Endothelial cell of umbilical vein (primary cell): ENCODE data around the gene TTLL5. TPM values are rescaled to one million over a fixed set of nuclear protein-coding genes. Genes with fewer than 3 reads are reported as not detected.

Experiments
- BruUV-seq: library from RNA; stranded (reverse); fragments of 400-500 nt; replicated peaks from 2 replicates; lab custom pipeline; 2021; lab: Mats Ljungman, UMichigan
- CTCF ChIA-PET: fragments of 300-600, 350-600 bp; sonication (Branson Sonifier 250); formaldehyde crosslinking; loops from one replicate; lab custom pipeline; 2021; ENCODE audit warnings: antibody characterized with exemption, inconsistent platforms; lab: Charles Lee
- POLR2A ChIA-PET: fragments of 300-600, 350-600 bp; sonication (Branson Sonifier 250); formaldehyde crosslinking; loops from one replicate; lab custom pipeline; 2021; ENCODE audit warnings: antibody characterized with exemption, inconsistent platforms; lab: Charles Lee
- DNase-seq: peaks from one replicate; pipeline ENCODE4 v3.0.0-alpha.2; 2011; ENCODE audit warnings: low read depth, low spot score
- FAIRE-seq: peaks from 2 replicates; lab custom pipeline; 2011; peaks lifted over from hg19 to GRCh38; lab: Jason Lieb, UNC
- H2AFZ ChIP-seq: 2 replicates; pipeline ENCODE4 v1.6.0; 2012; ENCODE audit warnings: low read depth, low read length, control low read depth, inconsistent platforms
- H3K27ac ChIP-seq: 2 replicates; pipeline ENCODE4 v1.5.1; 2011; ENCODE audit warnings: low read depth, mild to moderate bottlenecking, control low read depth, low read length, moderate library complexity; ENCODE audit not compliant: insufficient read depth
- H3K27me3 ChIP-seq, 2 experiments: 2 replicates each; pipeline versions ENCODE4 v1.6.0 to v1.6.1; 2011; ENCODE audit warnings: low read length in 2 of 2, mixed read lengths in 1 of 2; ENCODE audit not compliant: control insufficient read depth in 2 of 2, insufficient read depth in 2 of 2
- H3K36me3 ChIP-seq, 2 experiments: 2 replicates in 1 of 2; 3 replicates in 1 of 2; pipeline ENCODE4 v1.5.1; 2011; ENCODE audit warnings: low read length in 2 of 2, mild to moderate bottlenecking in 1 of 2, moderate library complexity in 1 of 2; ENCODE audit not compliant: control insufficient read depth in 2 of 2, insufficient read depth in 2 of 2; ENCODE audit errors: extremely low read depth in 1 of 2
- H3K4me1 ChIP-seq: 3 replicates; pipeline ENCODE4 v1.5.1; 2011; ENCODE audit warnings: mild to moderate bottlenecking, low read length; ENCODE audit not compliant: control insufficient read depth, insufficient read depth; ENCODE audit errors: extremely low read depth
- H3K4me2 ChIP-seq: 2 replicates; pipeline ENCODE4 v1.6.1; 2011; ENCODE audit warnings: low read length, control low read depth, mixed read lengths; ENCODE audit not compliant: insufficient read depth
- H3K4me3 ChIP-seq, 3 experiments: fragments of 200-600 bp in 1 of 3; sonication (generic), shearing (Covaris generic) in 1 of 3; replicated peaks in 1 of 3; 2 replicates each; pipeline ENCODE4 v1.5.1; 2011 to 2016; ENCODE audit warnings: control low read depth in 3 of 3, low read length in 3 of 3, mild to moderate bottlenecking in 2 of 3, inconsistent platforms in 1 of 3, low read depth in 1 of 3, moderate library complexity in 1 of 3; ENCODE audit not compliant: insufficient read depth in 1 of 3
- H3K79me2 ChIP-seq: 2 replicates; pipeline ENCODE4 v1.6.0; 2012; ENCODE audit warnings: low read length, inconsistent platforms; ENCODE audit not compliant: control insufficient read depth, insufficient read depth
- H3K9ac ChIP-seq: replicated peaks from 2 replicates; pipeline ENCODE3; 2011; ENCODE audit warnings: low read length, control low read depth; ENCODE audit not compliant: insufficient read depth; ENCODE audit errors: extremely low read depth
- H3K9me1 ChIP-seq: replicated peaks from 3 replicates; pipeline ENCODE4 v1.6.0; 2011; ENCODE audit warnings: mild to moderate bottlenecking, low read length; ENCODE audit not compliant: control insufficient read depth, insufficient read depth; ENCODE audit errors: extremely low read depth
- H3K9me3 ChIP-seq: replicated peaks from 2 replicates; pipeline ENCODE4 v1.5.1; 2012; ENCODE audit warnings: low read length, inconsistent platforms; ENCODE audit not compliant: control insufficient read depth, insufficient read depth
- H4K20me1 ChIP-seq: replicated peaks from 2 replicates; pipeline ENCODE3; 2011; ENCODE audit warnings: mild to moderate bottlenecking, low read length; ENCODE audit not compliant: control insufficient read depth, insufficient read depth; ENCODE audit errors: extremely low read depth
- CTCF ChIP-seq, 2 donors: IDR thresholded peaks; 1 replicate in 1 of 2; 2 replicates in 1 of 2; pipeline ENCODE4 v1.5.1; 2011; ENCODE audit warnings: low read length in 2 of 2, mild to moderate bottlenecking in 2 of 2, moderate library complexity in 2 of 2, control low read depth in 1 of 2, inconsistent platforms in 1 of 2, low read depth in 1 of 2; ENCODE audit not compliant: insufficient read depth in 1 of 2; ENCODE audit errors: extremely low read depth in 1 of 2
- EZH2 ChIP-seq: IDR thresholded peaks from 2 replicates; pipeline ENCODE4 v1.6.1; 2012; ENCODE audit warnings: borderline replicate concordance, low read depth, mild to moderate bottlenecking, moderate library complexity, low read length, inconsistent platforms; ENCODE audit not compliant: severe bottlenecking
- FOS ChIP-seq: IDR thresholded peaks from 2 replicates; pipeline ENCODE4 v1.6.1; 2011; ENCODE audit warnings: mild to moderate bottlenecking, low read length, moderate library complexity, borderline replicate concordance; ENCODE audit not compliant: insufficient read depth
- GATA2 ChIP-seq: IDR thresholded peaks from 2 replicates; pipeline ENCODE4 v1.7.0; 2011; ENCODE audit warnings: low read depth, mild to moderate bottlenecking, moderate library complexity, mixed read lengths, low read length; ENCODE audit not compliant: insufficient read length, insufficient read depth
- JUN ChIP-seq: IDR thresholded peaks from 2 replicates; pipeline ENCODE4 v1.6.1; 2011; ENCODE audit warnings: borderline replicate concordance, low read depth; ENCODE audit not compliant: insufficient read length, insufficient read depth
- MAX ChIP-seq: IDR thresholded peaks from 2 replicates; pipeline ENCODE4 v1.6.1; 2011; ENCODE audit not compliant: insufficient read depth, insufficient read length
- MYC ChIP-seq: IDR thresholded peaks from one replicate; pipeline ENCODE4 v1.6.1; 2011; ENCODE audit warnings: mild to moderate bottlenecking, low read depth, low read length
- POLR2A ChIP-seq: IDR thresholded peaks from 2 replicates; pipeline ENCODE4 v1.6.1; 2012; ENCODE audit warnings: low read depth, mild to moderate bottlenecking, control low read depth, low read length
- POLR2AphosphoS5 ChIP-seq: IDR thresholded peaks from 2 replicates; pipeline ENCODE4 v1.6.1; 2012; ENCODE audit warnings: low read depth, mild to moderate bottlenecking, control low read depth, low read length, moderate library complexity; ENCODE audit not compliant: insufficient read depth
- dilution Hi-C: fragments of 300-500 bp; cut with MboI; formaldehyde crosslinking; loops from one replicate; pipeline ENCODE4 v1.15.0; 2019; ENCODE audit warnings: low sequenced_read_pairs; ENCODE audit not compliant: extremely low pct_ligation_motif_present
- intact Hi-C: fragments of 100-400 bp; cut with micrococcal nuclease; formaldehyde crosslinking; loops from one replicate; pipeline ENCODE4 v1.10.0; 2022
- polyA plus RNA-seq, 4 experiments: library from polyadenylated mRNA; depleted of rRNA in 3 of 4; stranded (reverse) in 3 of 4; unstranded in 1 of 4; fragments of >200 nt; gene quantifications; 2 replicates each; pipeline versions ENCODE4 v1.2.1 to v1.2.3, GENCODE V29; 2011 to 2012; ENCODE audit warnings: missing spikeins in 1 of 4
- total RNA-seq: library from RNA; stranded (reverse); gene quantifications from 2 replicates; pipeline ENCODE4 v1.2.3, GENCODE V29; 2021

Gene TTLL5
- total and polyA plus RNA-seq, 2 donors (not counting 3 experiments of a cell fraction or from before 2014, with no cell fraction given) = 33.2 to 93.6 TPM

GRCh38 chr14:75714991-75715390 is 53.9 kb downstream of the TTLL5 start:
- Histone ChIP-seq H3K27me3 (no peaks in the 10 kb centered on the region), H4K20me1 (no peaks in the 10 kb centered on the region), H3K9me3 (no peaks in the 10 kb centered on the region), H3K4me2 (no peak overlapping the region), H3K79me2 (no peaks in the 10 kb centered on the region), H3K9me1 (no peaks in the 10 kb centered on the region), H3K4me3 (no peak overlapping the region), H2AFZ (no peak overlapping the region), H3K36me3 (peaks cover 8 to 18% of the 10 kb centered on the region in 2 experiments), H3K27ac (no peak overlapping the region), H3K4me1 (peaks cover 3% of the 10 kb centered on the region), H3K9ac (no peak overlapping the region)
- intact Hi-C loops = no loop called here
- dilution Hi-C loops = loop anchor here (25.0 kb wide), 1 partner anchor 272 kb away; the partner anchor contains the start of genes IFT43 and TGFB3
- FAIRE-seq (no peak), DNase-seq (peak; percentile 15)
- CTCF ChIA-PET = interaction anchor here (9.8 kb wide), 1 partner anchor 264 kb away, joined by 617 read pairs; the partner anchor contains the start of gene TGFB3
- TF ChIP-seq MYC (no peak), POLR2AphosphoS5 (no peak), CTCF (IDR thresholded peaks at IDR 0.05; ENCODE audit: extremely low read depth in 1 of 2, insufficient read depth in 1 of 2, low read depth in 1 of 2, low read length in 2 of 2) (no peak), GATA2 (no peak), FOS (no peak), JUN (no peak), EZH2 (no peak), POLR2A (no peak), MAX (no peak)
- POLR2A ChIA-PET = interaction anchor here (0.7 kb wide), 1 partner anchor 55 kb away, joined by 4 read pairs; the partner anchor contains the start of gene ERG28
- no TSS peak for BruUV-seq
